Esophagus muscularis mucosa (tissue), 3 donors: Measurements from ENCODE around the gene SNX3.

Experiments
- POLR2A ChIP-seq: fragments of 450-650 bp; IDR thresholded peaks from one replicate; pipeline ENCODE4 v1.6.1; 2017; ENCODE audit warnings: antibody characterized with exemption, moderate library complexity, mild to moderate bottlenecking, low read depth
- POLR2AphosphoS5 ChIP-seq, 2 donors: sonication (generic); formaldehyde crosslinking; IDR thresholded peaks; one replicate each; pipeline ENCODE4 v1.6.1; 2017; ENCODE audit warnings: antibody characterized with exemption in 2 of 2
- TF ChIP-seq, protein P1 (sequence below), 3 experiments: fragments of 200-600 bp in 2 of 3; fragments of 450-650 bp in 1 of 3; sonication (generic) in 2 of 3; IDR thresholded peaks; one replicate each; pipeline ENCODE4 v1.5.1; 2017 to 2019; ENCODE audit warnings: antibody characterized with exemption in 3 of 3, mild to moderate bottlenecking in 2 of 3, moderate library complexity in 1 of 3

DNA sequence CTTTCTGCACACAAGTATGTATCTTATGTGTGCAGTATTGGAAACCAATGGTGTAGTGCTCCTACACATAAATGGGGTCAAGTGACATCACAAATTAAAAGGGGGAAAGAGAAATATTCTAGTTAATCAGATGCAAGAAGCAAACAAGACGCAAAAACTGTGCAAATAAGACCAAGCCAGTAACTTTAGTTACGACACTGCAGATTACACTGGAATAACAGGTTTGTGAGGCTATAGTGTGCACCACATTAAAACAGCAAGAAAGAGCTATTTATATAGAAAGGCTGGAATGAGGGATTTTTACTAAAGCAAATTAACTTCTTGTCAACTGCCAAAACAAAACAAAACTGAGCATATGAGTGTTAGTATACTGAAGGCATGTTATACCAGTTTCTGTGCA is 49.2 kb downstream of the SNX3 start:
- TF ChIP-seq, protein P1, sequence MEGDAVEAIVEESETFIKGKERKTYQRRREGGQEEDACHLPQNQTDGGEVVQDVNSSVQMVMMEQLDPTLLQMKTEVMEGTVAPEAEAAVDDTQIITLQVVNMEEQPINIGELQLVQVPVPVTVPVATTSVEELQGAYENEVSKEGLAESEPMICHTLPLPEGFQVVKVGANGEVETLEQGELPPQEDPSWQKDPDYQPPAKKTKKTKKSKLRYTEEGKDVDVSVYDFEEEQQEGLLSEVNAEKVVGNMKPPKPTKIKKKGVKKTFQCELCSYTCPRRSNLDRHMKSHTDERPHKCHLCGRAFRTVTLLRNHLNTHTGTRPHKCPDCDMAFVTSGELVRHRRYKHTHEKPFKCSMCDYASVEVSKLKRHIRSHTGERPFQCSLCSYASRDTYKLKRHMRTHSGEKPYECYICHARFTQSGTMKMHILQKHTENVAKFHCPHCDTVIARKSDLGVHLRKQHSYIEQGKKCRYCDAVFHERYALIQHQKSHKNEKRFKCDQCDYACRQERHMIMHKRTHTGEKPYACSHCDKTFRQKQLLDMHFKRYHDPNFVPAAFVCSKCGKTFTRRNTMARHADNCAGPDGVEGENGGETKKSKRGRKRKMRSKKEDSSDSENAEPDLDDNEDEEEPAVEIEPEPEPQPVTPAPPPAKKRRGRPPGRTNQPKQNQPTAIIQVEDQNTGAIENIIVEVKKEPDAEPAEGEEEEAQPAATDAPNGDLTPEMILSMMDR (IDR thresholded peaks at IDR 0.05) = no peak
- TF ChIP-seq POLR2AphosphoS5 (IDR thresholded peaks at IDR 0.05) (no peak), POLR2A (no peak)
